B cell (primary cell): ENCODE results near the gene CFAP157. TPM values are rescaled to one million over a fixed set of nuclear protein-coding genes. Genes with fewer than 3 reads are reported as not detected.

Experiments used
- ATAC-seq: fragments of 200-7000 bp; cut with Tn5 transposase; one replicate; pipeline ENCODE4 v1.10.0; 2021; ENCODE audit warnings: low read depth, mild to moderate bottlenecking, moderate number of reproducible peaks, moderate library complexity
- CTCF ChIA-PET: fragments of 350-600 bp; sonication (Branson Sonifier 250); formaldehyde crosslinking; loops from one replicate; lab custom pipeline; 2021; ENCODE audit warnings: antibody characterized with exemption, inconsistent platforms; lab: Charles Lee
- POLR2A ChIA-PET: fragments of 350-600 bp; sonication (Branson Sonifier 250); formaldehyde crosslinking; loops from one replicate; lab custom pipeline; 2021; ENCODE audit warnings: antibody characterized with exemption; lab: Charles Lee
- DNase-seq: peaks from one replicate; pipeline ENCODE4 v3.0.0; 2013
- H2AFZ ChIP-seq: 2 replicates; pipeline ENCODE4 v1.6.1; 2012; ENCODE audit warnings: mild to moderate bottlenecking, low read depth, low read length; ENCODE audit not compliant: insufficient read depth, poor library complexity, severe bottlenecking
- H3K27ac ChIP-seq, 2 donors: 1 replicate in 1 of 2; 2 replicates in 1 of 2; pipeline ENCODE4 v1.5.1; 2012 to 2013; ENCODE audit warnings: low read length in 2 of 2, mild to moderate bottlenecking in 2 of 2, moderate library complexity in 1 of 2
- H3K27me3 ChIP-seq, 4 experiments: fragments of 200-600 bp in 1 of 4; sonication (generic) in 1 of 4; replicated peaks in 1 of 4; 1 replicate in 2 of 4; 2 replicates in 2 of 4; pipeline versions ENCODE4 v1.6.1 to v1.7.0; 2013 to 2016; ENCODE audit warnings: low read length in 3 of 4, mild to moderate bottlenecking in 2 of 4, mixed read lengths in 1 of 4, moderate library complexity in 1 of 4; ENCODE audit not compliant: insufficient read depth in 4 of 4, control insufficient read depth in 3 of 4; ENCODE audit errors: control extremely low read depth in 1 of 4
- H3K36me3 ChIP-seq, 2 experiments: replicated peaks in 1 of 2; 1 replicate in 1 of 2; 2 replicates in 1 of 2; pipeline versions ENCODE4 v1.6.1 to v1.7.1; 2013; ENCODE audit warnings: low read length in 1 of 2; ENCODE audit not compliant: insufficient read depth in 2 of 2, control insufficient read depth in 1 of 2; ENCODE audit errors: control extremely low read depth in 1 of 2, extremely low read depth in 1 of 2
- H3K4me1 ChIP-seq, 2 donors: fragments of 200-600 bp in 1 of 2; sonication (generic) in 1 of 2; 1 replicate in 1 of 2; 2 replicates in 1 of 2; pipeline versions ENCODE4 v1.5.1 to v1.6.1; 2013 to 2017; ENCODE audit warnings: low read length in 2 of 2; ENCODE audit not compliant: control insufficient read depth in 2 of 2, insufficient read depth in 2 of 2
- H3K4me2 ChIP-seq: replicated peaks from 2 replicates; pipeline ENCODE3; 2012; ENCODE audit warnings: mild to moderate bottlenecking, low read depth, low read length; ENCODE audit not compliant: poor library complexity, severe bottlenecking
- H3K4me3 ChIP-seq, 5 experiments: fragments of 200-600 bp in 1 of 5; sonication (generic) in 1 of 5; 1 replicate in 3 of 5; 2 replicates in 2 of 5; pipeline versions ENCODE4 v1.5.1 to v1.7.0; 2011 to 2016; ENCODE audit warnings: low read length in 4 of 5, mild to moderate bottlenecking in 4 of 5, low read depth in 2 of 5, control low read depth in 1 of 5, moderate library complexity in 1 of 5; ENCODE audit not compliant: insufficient read depth in 1 of 5; ENCODE audit errors: control extremely low read depth in 1 of 5, extremely low read depth in 1 of 5
- H3K79me2 ChIP-seq: fragments of 200-600 bp; sonication (generic); one replicate; pipeline ENCODE4 v1.6.0; 2016; ENCODE audit warnings: low read length; ENCODE audit not compliant: control insufficient read depth, insufficient read depth
- H3K9ac ChIP-seq: fragments of 200-600 bp; sonication (generic); 2 replicates; pipeline ENCODE4 v1.6.1; 2017; ENCODE audit warnings: mild to moderate bottlenecking, low read length, moderate library complexity
- H3K9me3 ChIP-seq, 3 donors: one replicate each; pipeline versions ENCODE4 v1.6.1 to v1.7.1; 2013; ENCODE audit warnings: low read length in 2 of 3; ENCODE audit not compliant: control insufficient read depth in 2 of 3, insufficient read depth in 1 of 3; ENCODE audit errors: control extremely low read depth in 1 of 3
- H4K20me1 ChIP-seq: 2 replicates; pipeline ENCODE4 v1.6.0; 2012; ENCODE audit warnings: mild to moderate bottlenecking, low read length; ENCODE audit not compliant: insufficient read depth, control insufficient read depth, poor library complexity, severe bottlenecking
- H3K27ac Mint-ChIP-seq: one replicate; pipeline ENCODE4 v1.8.0; 2021; ENCODE audit warnings: mixed read lengths
- H3K27me3 Mint-ChIP-seq: one replicate; pipeline ENCODE4 v1.8.0; 2021; ENCODE audit warnings: mixed read lengths
- H3K4me1 Mint-ChIP-seq: one replicate; pipeline ENCODE4 v1.8.0; 2021; ENCODE audit warnings: mixed read lengths
- H3K4me3 Mint-ChIP-seq: one replicate; pipeline ENCODE4 v1.8.0; 2021; ENCODE audit warnings: mixed read lengths
- H3K9me3 Mint-ChIP-seq: one replicate; pipeline ENCODE4 v1.8.0; 2022; ENCODE audit warnings: mixed read lengths; ENCODE audit not compliant: insufficient read depth
- EZH2 ChIP-seq: IDR thresholded peaks from 2 replicates; pipeline ENCODE4 v1.6.1; 2012; ENCODE audit warnings: borderline replicate concordance, low read depth, mild to moderate bottlenecking, moderate library complexity, low read length; ENCODE audit not compliant: insufficient read depth, poor library complexity, severe bottlenecking
- WGBS: methylation state at CpG from one replicate; pipeline ENCODE4 v1.1.5; 2013; ENCODE audit warnings: missing lambda C conversion rate; ENCODE audit not compliant: insufficient coverage; 5-methylcytosine and 5-hydroxymethylcytosine counted together
- intact Hi-C: fragments of 100-400 bp; cut with micrococcal nuclease; formaldehyde crosslinking; loops from one replicate; pipeline ENCODE4 v1.10.0; 2022
- polyA plus RNA-seq: library from polyadenylated mRNA; depleted of rRNA; stranded (reverse); fragments of >200 nt; gene quantifications from 2 replicates; pipeline ENCODE4 v1.2.3, GENCODE V29; 2012
- total RNA-seq, 2 donors: library from RNA; stranded (reverse); fragments of 120-200 nt in 1 of 2; gene quantifications; 1 replicate in 1 of 2; 2 replicates in 1 of 2; pipeline versions ENCODE4 v1.2.3 to v1.2.4, GENCODE V29; 2013 to 2022
- TF ChIP-seq, protein P1 (sequence below): fragments of 200-600 bp; IDR thresholded peaks from one replicate; pipeline ENCODE4 v1.8.0; 2022; ENCODE audit warnings: antibody characterized with exemption, mild to moderate bottlenecking

CFAP157 gene
- total and polyA plus RNA-seq, 2 donors (not counting 1 experiment from before 2014, with no cell fraction given): 0.03 TPM; not detected in 1

DNA sequence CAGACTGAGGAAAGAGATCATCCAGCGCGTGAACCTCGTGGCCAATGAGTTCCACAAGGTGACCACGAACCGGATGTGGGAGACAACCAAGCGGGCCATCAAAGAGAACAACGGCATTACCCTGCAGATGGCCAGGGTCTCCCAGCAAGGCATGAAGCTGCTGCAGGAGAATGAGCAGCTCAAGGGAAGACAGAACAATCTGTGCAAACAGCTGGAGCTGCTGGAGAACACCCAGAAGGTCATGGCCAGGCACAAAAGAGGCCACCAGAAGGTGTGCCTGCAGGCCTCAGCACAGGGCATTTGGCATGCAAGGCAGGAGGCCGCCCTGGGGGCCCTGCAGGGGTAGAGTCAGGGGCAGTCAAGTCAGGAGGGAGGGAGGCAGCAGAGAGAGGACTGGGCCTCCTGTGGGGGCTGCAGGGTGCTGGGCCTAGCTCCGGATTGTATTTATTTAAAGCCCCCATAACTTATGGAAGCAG is 4.5 kb downstream of the CFAP157 start:
- ChIA-PET CTCF (interaction anchor here (0.6 kb wide), 1 partner anchor 333 kb away, joined by 3 read pairs; no protein-coding TSS in a partner anchor), POLR2A (no interaction called here)
- Histone ChIP-seq H3K4me3 (no peak overlapping the region), H4K20me1 (no peaks in the 10 kb centered on the region), H3K36me3 (no peaks in the 10 kb centered on the region), H3K4me1 (peaks cover 7 to 15% of the 10 kb centered on the region in 2 donors), H3K27ac (no peak overlapping the region), H2AFZ (no peak overlapping the region), H3K79me2 (peaks cover 3% of the 10 kb centered on the region), H3K9ac (no peak overlapping the region), H3K9me3 (no peaks in the 10 kb centered on the region), H3K27me3 (no peaks in the 10 kb centered on the region), H3K4me2 (no peak overlapping the region)
- TF ChIP-seq, protein P1, sequence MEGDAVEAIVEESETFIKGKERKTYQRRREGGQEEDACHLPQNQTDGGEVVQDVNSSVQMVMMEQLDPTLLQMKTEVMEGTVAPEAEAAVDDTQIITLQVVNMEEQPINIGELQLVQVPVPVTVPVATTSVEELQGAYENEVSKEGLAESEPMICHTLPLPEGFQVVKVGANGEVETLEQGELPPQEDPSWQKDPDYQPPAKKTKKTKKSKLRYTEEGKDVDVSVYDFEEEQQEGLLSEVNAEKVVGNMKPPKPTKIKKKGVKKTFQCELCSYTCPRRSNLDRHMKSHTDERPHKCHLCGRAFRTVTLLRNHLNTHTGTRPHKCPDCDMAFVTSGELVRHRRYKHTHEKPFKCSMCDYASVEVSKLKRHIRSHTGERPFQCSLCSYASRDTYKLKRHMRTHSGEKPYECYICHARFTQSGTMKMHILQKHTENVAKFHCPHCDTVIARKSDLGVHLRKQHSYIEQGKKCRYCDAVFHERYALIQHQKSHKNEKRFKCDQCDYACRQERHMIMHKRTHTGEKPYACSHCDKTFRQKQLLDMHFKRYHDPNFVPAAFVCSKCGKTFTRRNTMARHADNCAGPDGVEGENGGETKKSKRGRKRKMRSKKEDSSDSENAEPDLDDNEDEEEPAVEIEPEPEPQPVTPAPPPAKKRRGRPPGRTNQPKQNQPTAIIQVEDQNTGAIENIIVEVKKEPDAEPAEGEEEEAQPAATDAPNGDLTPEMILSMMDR: no peak
- TF ChIP-seq EZH2: no peak
- Mint-ChIP-seq H3K4me3 (no peak overlapping the region), H3K9me3 (no peaks in the 10 kb centered on the region), H3K27ac (no peak overlapping the region), H3K27me3 (no peaks in the 10 kb centered on the region), H3K4me1 (peaks cover 25% of the 10 kb centered on the region)
- DNase-seq (no peak), ATAC-seq (no peak)
- intact Hi-C loops: no loop called here
- WGBS: 25% methylated on average over 9 of the region's 9 CpGs

DNA sequence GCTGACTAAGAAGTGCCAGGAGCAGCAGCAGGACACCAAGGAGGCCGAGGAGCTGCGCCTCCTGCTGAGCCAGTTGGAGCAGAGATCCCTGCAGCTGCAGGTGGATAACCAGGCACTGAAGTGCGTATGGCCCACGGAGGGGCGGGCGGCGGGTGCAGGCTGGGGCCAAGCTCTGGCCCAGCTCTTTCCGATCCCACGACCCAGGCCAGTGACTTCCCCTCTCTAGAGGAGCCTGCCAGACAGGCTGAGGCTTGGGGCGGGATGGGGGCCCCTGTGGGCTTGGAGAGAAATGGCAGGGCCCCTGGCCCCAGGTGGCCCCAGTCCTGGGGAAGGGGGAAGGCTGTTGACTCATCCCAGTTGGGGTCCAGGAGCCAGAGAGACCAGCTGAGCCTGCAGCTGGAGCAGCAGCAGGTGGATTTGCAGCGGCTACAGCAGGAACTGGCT is 5.1 kb downstream of the CFAP157 start:
- Mint-ChIP-seq H3K9me3 (no peaks in the 10 kb centered on the region), H3K4me1 (peaks cover 25% of the 10 kb centered on the region), H3K4me3 (no peak overlapping the region), H3K27me3 (no peaks in the 10 kb centered on the region), H3K27ac (no peak overlapping the region)
- POLR2A ChIA-PET: interaction anchor here (0.7 kb wide), 1 partner anchor 261 kb away, joined by 3 read pairs; the partner anchor contains the start of genes LRSAM1 and RPL12
- Histone ChIP-seq H3K9me3 (no peaks in the 10 kb centered on the region), H3K79me2 (peaks cover 3% of the 10 kb centered on the region), H3K36me3 (no peaks in the 10 kb centered on the region), H3K27me3 (no peaks in the 10 kb centered on the region), H3K9ac (no peak overlapping the region), H3K4me3 (no peak overlapping the region), H2AFZ (no peak overlapping the region), H4K20me1 (no peaks in the 10 kb centered on the region), H3K4me2 (no peak overlapping the region), H3K27ac (no peak overlapping the region), H3K4me1 (peaks cover 9 to 16% of the 10 kb centered on the region in 2 donors)
- TF ChIP-seq EZH2: no peak
- TF ChIP-seq, protein P1: no peak
- 94% methylated on average over 9 of the region's 11 CpGs for WGBS
- CTCF ChIA-PET: no interaction called here
- intact Hi-C loops: no loop called here
- DNase-seq (no peak), ATAC-seq (no peak)
